Retinal pigment epithelial cell (primary cell): Measurements from ENCODE around the gene CECR2.

Experiments used
- DNase-seq: peaks from one replicate; pipeline ENCODE4 v3.0.0-alpha.2; 2010; ENCODE audit warnings: low read depth
- H3K4me3 ChIP-seq: 2 replicates; pipeline ENCODE4 v1.5.1; 2011; ENCODE audit warnings: mild to moderate bottlenecking, low read length, control low read depth, moderate library complexity
- TF ChIP-seq, protein P1 (sequence below): conservative IDR thresholded peaks from 2 replicates; pipeline ENCODE4 v1.5.1; 2011; ENCODE audit warnings: low read depth, low read length, control low read depth, inconsistent platforms

CECR2 gene

DNA sequence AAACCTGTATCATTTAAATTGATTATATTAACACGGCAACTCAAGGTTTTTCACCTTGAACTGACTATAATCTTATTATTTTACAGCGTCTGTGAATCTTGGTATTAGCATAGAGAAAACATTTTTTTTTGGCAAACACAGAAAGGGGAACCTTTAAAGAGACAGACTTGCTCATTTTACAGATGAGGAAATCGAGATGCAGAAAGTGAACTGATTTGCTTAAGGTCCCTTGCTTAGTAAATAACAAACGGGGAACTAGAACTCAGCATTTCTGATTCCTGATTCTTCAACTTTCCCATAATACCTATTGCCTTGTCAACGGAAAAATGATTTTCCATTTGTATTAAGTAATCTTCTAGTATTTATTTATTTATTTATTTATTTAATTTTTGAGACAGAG is 33.2 kb upstream of the CECR2 start:
- no peak for DNase-seq
- H3K4me3 ChIP-seq: no peak overlapping the region
- TF ChIP-seq, protein P1, sequence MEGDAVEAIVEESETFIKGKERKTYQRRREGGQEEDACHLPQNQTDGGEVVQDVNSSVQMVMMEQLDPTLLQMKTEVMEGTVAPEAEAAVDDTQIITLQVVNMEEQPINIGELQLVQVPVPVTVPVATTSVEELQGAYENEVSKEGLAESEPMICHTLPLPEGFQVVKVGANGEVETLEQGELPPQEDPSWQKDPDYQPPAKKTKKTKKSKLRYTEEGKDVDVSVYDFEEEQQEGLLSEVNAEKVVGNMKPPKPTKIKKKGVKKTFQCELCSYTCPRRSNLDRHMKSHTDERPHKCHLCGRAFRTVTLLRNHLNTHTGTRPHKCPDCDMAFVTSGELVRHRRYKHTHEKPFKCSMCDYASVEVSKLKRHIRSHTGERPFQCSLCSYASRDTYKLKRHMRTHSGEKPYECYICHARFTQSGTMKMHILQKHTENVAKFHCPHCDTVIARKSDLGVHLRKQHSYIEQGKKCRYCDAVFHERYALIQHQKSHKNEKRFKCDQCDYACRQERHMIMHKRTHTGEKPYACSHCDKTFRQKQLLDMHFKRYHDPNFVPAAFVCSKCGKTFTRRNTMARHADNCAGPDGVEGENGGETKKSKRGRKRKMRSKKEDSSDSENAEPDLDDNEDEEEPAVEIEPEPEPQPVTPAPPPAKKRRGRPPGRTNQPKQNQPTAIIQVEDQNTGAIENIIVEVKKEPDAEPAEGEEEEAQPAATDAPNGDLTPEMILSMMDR: no peak

DNA sequence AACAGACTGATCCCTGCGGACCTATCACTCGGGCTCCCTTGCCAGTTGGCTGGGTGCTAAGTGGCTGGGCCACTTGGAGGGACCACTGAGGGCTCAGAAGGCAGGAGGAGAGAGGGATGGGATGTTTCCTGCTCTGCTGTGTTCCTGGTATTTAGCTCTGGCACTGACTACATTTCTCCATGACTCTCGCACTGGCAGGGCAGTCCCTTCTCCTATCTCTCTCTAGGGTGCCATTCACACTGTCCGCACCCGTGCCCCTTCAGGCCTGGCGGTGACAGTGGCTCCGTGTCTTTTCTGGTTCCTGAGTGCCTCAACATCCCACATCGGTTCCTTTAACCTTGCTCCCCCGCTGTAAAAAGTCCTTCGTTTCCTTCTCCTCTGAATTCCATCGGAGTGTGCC is 31.6 kb upstream of the CECR2 start:
- no peak overlapping the region for H3K4me3 ChIP-seq
- no peak for DNase-seq
- TF ChIP-seq, protein P1: no peak

DNA sequence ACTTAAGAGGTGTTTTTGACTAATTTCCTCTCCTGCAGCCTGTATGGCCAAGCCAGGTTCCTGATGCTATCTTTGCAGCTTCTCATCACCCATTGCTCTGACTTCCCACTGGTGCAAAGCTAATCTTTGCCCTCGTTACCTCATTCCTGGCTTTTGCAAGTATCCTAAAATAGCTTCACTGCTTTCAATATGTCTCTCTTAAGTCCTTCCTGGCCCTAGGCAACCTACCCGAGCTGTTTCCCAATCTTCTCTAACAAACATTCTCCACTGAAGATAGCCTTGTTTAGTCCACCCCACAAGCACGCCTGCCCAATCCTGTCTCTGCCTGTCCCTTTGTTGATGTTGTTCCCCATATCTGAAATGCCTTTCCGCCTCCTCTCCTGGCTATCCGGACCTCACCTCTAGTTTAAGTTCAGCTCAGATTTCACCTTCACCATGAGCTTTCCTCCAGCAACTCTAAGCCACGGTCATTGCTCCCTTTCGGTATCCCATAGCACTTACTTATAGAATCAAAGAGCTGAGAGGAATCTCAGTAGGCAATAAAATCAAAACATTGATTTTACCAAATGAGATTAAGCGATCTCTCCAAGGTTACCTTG is 30.1 kb upstream of the CECR2 start:
- no peak for DNase-seq

DNA sequence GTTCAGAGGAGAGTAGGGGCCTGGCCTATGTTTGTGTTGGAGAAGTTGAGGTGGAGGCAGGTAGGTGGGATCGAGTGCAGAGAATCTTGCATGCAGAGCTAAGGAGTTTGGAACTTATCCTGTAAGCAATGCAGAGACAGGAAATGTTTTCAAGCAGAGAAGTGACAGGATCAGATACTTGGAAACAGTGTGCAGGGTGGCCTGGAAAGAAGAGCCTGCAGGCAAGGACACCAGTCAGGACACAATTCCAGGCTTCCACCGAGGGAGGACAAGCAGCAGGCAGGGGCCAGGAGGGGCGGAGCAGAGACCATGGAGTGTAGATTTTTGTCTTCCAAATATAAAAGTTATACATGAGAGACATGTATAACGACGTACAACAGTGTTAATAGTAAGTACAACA is 26.9 kb upstream of the CECR2 start:
- TF ChIP-seq, protein P1: no peak
- DNase-seq: no peak
- no peak overlapping the region for H3K4me3 ChIP-seq

More for the DNA sequence above, 30.1 kb upstream of the CECR2 start:
- TF ChIP-seq, protein P1: no peak
- H3K4me3 ChIP-seq: no peak overlapping the region

DNA sequence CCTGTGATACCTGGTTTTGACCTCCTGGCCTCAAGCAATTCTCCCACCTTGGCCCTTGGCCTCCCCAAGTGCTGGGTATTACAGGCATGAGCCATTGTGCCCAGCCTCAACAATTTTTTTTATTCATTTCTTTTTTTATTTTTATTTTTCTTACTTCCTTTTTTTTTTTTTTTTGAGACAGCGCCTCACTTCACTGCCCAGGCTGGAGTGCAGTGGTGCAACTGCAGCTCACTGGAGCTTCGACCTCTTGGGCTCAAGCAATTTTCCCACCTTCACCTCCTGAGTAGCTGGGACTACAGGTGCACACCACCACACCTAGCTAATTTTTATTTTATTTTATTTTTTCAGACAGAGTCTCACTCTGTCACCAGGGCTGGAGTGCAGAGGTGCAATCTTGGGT is 25.5 kb upstream of the CECR2 start:
- TF ChIP-seq, protein P1: no peak
- no peak for DNase-seq
- no peak overlapping the region for H3K4me3 ChIP-seq

DNA sequence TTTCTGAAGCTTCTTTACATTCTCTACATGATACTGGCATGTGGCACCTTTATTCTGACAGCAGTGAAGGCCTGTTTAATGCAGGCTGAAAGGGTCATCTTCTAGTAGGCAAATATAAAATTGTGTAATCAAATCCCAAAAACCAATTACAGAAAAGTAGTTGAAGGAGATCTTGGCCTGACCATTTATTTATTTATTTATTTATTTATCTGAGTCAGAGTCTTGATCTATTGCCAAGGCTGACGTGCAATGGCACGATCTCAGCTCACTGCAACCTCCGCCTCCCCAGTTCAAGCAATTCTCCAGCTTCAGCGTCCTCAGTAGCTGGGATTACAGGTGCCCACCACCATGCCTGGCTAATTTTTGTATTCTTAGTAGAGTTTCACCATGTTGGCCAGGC is 22.7 kb upstream of the CECR2 start:
- TF ChIP-seq, protein P1: no peak
- H3K4me3 ChIP-seq: no peak overlapping the region
- no peak for DNase-seq

DNA sequence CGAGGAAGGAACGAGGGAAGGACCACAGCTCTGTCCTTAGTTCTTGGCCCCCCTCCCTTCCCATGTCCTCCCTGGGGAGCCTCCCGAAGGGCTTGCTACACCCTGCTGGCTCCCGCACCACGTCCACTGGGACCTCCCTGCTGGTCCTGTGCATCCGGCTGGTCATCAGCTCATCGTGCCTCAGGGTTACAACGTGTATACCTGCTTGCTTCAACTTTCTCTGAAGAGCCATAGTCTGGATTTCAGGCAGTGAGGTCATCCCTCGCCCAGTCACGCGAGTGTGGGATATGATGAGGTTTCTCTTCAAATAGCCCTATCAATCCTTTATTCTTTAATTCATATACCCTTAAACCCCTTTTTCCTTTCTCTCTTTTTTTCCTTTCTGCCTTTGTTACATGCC is 21.5 kb upstream of the CECR2 start:
- TF ChIP-seq, protein P1: no peak
- H3K4me3 ChIP-seq: no peak overlapping the region
- no peak for DNase-seq
